SK-N-SH (cell line): ENCODE measurements around the gene RPS6KC1.

Experiments used
- CTCF ChIP-seq: fragments of 200-600 bp; sonication (generic); IDR thresholded peaks from 2 replicates; pipeline ENCODE4 v1.6.1; 2017; ENCODE audit warnings: antibody characterized with exemption, mild to moderate bottlenecking, moderate library complexity
- POLR2AphosphoS5 ChIP-seq: IDR thresholded peaks from 2 replicates; pipeline ENCODE4 v1.6.1; 2012; ENCODE audit warnings: low read depth, low read length
- RXRA ChIP-seq: IDR thresholded peaks from 2 replicates; pipeline ENCODE4 v1.4.0; 2012; ENCODE audit warnings: low read depth, mild to moderate bottlenecking, borderline replicate concordance
- TCF12 ChIP-seq: IDR thresholded peaks from 2 replicates; pipeline ENCODE4 v1.4.0; 2012

GRCh38 chr1:213065800-213066199 is 14.8 kb downstream of the RPS6KC1 start:
- TF ChIP-seq RXRA, result no peak
- TF ChIP-seq CTCF, result no peak
- no peak for TF ChIP-seq TCF12
- no peak for TF ChIP-seq POLR2AphosphoS5
